Activated naive CD8-positive, alpha-beta T cell treated with anti-CD3 and anti-CD28 coated beads for 36 hours (primary cell): ENCODE measurements around the gene GPR37. TPM values are rescaled to one million over a fixed set of nuclear protein-coding genes. Genes with fewer than 3 reads are reported as not detected.

ENCODE experiments used
- DNase-seq: peaks from one replicate; pipeline ENCODE4 v3.0.0; 2021
- H3K27ac Mint-ChIP-seq: one replicate; pipeline ENCODE4 v1.8.0; 2022; ENCODE audit warnings: mild to moderate bottlenecking, moderate library complexity, mixed read lengths
- H3K27me3 Mint-ChIP-seq: one replicate; pipeline ENCODE4 v1.8.0; 2022; ENCODE audit warnings: mild to moderate bottlenecking, mixed read lengths
- H3K36me3 Mint-ChIP-seq: one replicate; pipeline ENCODE4 v1.8.0; 2021; ENCODE audit warnings: mild to moderate bottlenecking, mixed read lengths
- H3K4me1 Mint-ChIP-seq: one replicate; pipeline ENCODE4 v1.8.0; 2021; ENCODE audit warnings: mixed read lengths
- H3K4me3 Mint-ChIP-seq: one replicate; pipeline ENCODE4 v1.8.0; 2022; ENCODE audit warnings: mild to moderate bottlenecking, moderate library complexity, mixed read lengths
- H3K9me3 Mint-ChIP-seq: one replicate; pipeline ENCODE4 v1.8.0; 2022; ENCODE audit warnings: mixed read lengths
- total RNA-seq, 2 experiments: library from RNA; stranded (reverse); gene quantifications; one replicate each; pipeline ENCODE4 v1.2.3, GENCODE V29; 2021

GPR37 gene
- total RNA-seq, 2 experiments from 2014 or later: not detected

- peaks cover 1% of the 10 kb centered on the region for H3K9me3 Mint-ChIP-seq
- no peak overlapping the region for H3K27ac Mint-ChIP-seq
- no peaks in the 10 kb centered on the region for H3K36me3 Mint-ChIP-seq
- peak; percentile 24 for DNase-seq
- peaks cover 72% of the 10 kb centered on the region for H3K27me3 Mint-ChIP-seq
- H3K4me1 Mint-ChIP-seq: peaks cover 11% of the 10 kb centered on the region
- H3K4me3 Mint-ChIP-seq: peak overlapping the region; percentile 69
Observed at GRCh38 chr7:124764847-124765400, 668 bp downstream of the GPR37 start.

DNA sequence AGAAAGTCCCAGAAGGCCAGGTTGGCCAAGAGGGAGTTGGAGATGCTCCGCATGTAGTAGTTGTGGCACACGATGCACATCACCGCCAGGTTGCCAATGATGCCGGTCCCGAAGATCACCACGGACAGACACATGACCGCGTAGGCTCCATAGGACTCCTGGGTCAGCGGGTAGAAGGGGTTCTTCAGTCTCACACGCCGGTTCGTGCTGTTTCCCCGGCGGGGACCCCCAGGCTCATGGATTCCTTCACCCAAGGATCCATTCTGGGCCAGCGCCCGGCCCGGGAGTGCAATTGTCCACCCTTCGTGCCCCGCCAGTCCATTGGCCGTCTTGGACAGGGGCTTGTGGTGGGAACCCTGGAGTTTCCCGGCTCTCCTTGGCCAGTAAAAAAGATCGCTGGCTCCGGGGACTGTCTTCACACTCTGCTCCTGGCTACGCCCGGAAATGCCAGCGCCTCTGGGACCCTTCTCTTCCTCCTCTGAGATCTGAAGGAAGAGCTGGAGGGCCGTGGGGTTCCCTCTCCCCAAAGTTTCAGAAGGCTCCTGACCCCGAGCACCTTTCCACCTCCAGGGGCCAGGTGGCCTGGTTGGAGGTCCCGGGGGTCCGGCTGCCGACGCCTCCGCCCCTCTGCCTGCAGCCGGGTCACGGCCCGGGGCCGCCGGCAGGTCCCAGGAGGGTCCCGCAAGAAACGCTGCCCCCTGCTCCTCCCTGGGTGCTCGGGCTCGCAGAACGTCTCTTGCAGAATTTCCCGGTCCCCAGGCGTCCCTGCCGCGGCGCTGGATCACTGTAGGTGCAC lies 1.3 kb downstream of the GPR37 start:
- no peak for DNase-seq
- H3K27ac Mint-ChIP-seq: no peak overlapping the region
- H3K27me3 Mint-ChIP-seq: peaks cover 79% of the 10 kb centered on the region
- no peaks in the 10 kb centered on the region for H3K36me3 Mint-ChIP-seq
- peak overlapping the region; percentile 69 for H3K4me3 Mint-ChIP-seq
- H3K4me1 Mint-ChIP-seq: peaks cover 11% of the 10 kb centered on the region
- H3K9me3 Mint-ChIP-seq: peaks cover 1% of the 10 kb centered on the region

- Mint-ChIP-seq H3K36me3 (no peaks in the 10 kb centered on the region), H3K27me3 (peaks cover 78% of the 10 kb centered on the region), H3K9me3 (peaks cover 1% of the 10 kb centered on the region)
Observed at GRCh38 chr7:124762611-124763143, 2.9 kb downstream of the GPR37 start.

DNA sequence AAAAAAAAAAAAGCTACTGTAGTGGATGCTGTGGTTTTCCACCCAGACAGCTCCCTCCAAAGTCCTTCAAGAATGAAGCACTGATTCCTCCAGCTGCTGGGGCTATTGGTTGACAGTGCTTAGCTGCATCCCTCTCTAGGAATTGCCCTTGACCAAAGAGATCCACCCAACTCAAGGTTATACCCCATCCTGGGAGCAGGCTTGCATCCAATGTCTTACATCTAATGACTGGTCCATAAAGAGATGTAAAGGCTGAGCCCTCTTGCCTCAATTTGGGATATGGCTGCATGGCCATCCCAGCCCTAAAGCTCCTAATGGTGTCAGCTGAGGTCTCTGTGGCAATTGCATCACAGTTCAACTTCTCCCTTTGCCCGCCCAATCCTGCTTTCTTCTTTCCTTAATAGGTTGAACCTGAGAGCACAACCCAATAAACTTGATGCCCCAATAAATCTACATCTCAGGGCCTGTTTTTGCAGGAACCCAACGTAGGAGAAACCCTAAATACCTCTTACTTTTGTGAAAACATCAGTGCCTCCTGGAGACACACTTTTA lies 4.4 kb downstream of the GPR37 start:
- H3K36me3 Mint-ChIP-seq: no peaks in the 10 kb centered on the region
- no peak overlapping the region for H3K4me3 Mint-ChIP-seq
- H3K9me3 Mint-ChIP-seq: peaks cover 1% of the 10 kb centered on the region
- peaks cover 73% of the 10 kb centered on the region for H3K27me3 Mint-ChIP-seq
- H3K27ac Mint-ChIP-seq: no peak overlapping the region
- H3K4me1 Mint-ChIP-seq: peaks cover 11% of the 10 kb centered on the region
- DNase-seq: no peak

More at GRCh38 chr7:124762611-124763143, 2.9 kb downstream of the GPR37 start:
- peaks cover 11% of the 10 kb centered on the region for H3K4me1 Mint-ChIP-seq
- no peak overlapping the region for H3K27ac Mint-ChIP-seq
- no peak overlapping the region for H3K4me3 Mint-ChIP-seq
- no peak for DNase-seq

DNA sequence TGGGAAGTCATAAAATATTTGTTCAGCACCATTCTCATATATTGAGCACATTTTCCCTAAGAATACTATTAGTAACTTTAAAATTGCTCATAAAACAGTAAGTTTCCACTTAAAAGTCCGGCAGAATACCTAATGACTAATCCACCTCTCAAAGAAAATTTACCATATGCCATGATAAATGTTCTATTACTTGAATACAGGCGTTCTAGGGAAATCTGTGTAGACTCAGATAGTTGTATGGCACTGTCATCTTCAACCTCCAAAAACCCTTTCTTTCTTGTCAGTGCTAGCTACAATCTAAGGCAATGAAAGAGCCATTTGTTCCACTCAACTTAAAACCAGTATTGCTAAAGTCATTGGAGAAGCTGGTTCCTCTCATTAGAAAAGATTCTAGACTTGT lies 7.3 kb downstream of the GPR37 start:
- Mint-ChIP-seq H3K36me3 (no peaks in the 10 kb centered on the region), H3K4me1 (no peaks in the 10 kb centered on the region), H3K4me3 (no peak overlapping the region), H3K27ac (no peak overlapping the region), H3K9me3 (peaks cover 1% of the 10 kb centered on the region), H3K27me3 (peaks cover 59% of the 10 kb centered on the region)
- DNase-seq: no peak

DNA sequence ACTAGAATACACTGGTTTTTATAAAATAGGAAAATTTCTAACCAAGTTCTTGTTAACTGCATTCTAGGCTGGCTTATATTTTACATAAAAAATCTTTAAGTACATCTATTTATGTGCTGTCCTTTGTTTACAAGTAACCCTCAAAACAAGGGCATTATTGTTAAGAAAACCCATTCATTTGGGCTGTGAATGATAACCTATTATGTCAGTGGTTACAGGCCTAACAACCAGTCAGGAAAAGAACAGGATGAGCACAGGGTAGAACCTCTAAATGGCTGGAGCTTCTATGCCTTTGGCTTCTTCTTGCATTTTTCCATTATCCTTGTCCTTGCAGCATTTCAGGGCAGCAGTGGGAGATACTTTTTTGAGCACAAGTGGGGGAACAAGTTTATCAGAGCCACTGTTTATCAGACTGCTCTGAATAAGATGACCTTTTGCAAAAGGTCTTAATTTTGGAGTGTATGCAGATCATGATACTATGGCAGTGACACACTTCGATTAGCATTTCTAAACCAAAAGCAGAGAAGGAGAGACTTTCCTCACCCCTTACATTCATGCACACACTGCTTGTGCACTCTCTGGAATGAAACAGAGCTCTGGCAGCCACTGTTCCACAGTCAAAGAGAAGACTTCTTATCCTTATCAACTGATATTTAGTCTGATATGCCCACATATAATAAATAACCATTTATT lies 10.9 kb downstream of the GPR37 start:
- no peak overlapping the region for H3K4me3 Mint-ChIP-seq
- DNase-seq: no peak
- peaks cover 32% of the 10 kb centered on the region for H3K27me3 Mint-ChIP-seq

DNA sequence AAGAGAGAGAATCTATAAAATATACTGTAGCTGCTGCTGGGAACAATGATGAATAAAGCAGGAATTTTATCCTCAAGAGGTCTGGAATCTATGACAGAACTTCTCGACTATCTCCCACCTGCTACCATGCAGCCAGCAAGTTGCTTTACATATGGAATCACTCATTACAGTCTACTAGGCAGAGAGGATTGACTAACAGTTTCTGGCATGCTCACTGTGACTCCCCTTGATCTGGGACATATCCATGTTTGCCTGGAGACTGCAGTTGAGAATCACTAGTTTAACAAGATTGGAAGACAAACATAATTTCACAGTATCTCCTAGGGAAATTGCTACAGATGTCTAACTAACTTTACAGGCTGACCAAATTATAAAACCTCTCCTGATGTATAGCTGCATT lies 13.3 kb downstream of the GPR37 start:
- no peak for DNase-seq
- H3K27me3 Mint-ChIP-seq: peaks cover 25% of the 10 kb centered on the region
- no peak overlapping the region for H3K27ac Mint-ChIP-seq
- H3K36me3 Mint-ChIP-seq: no peaks in the 10 kb centered on the region
- H3K4me3 Mint-ChIP-seq: no peak overlapping the region
- no peaks in the 10 kb centered on the region for H3K4me1 Mint-ChIP-seq
- no peaks in the 10 kb centered on the region for H3K9me3 Mint-ChIP-seq

More for the DNA sequence above, 10.9 kb downstream of the GPR37 start:
- Mint-ChIP-seq H3K36me3 (no peaks in the 10 kb centered on the region), H3K9me3 (no peaks in the 10 kb centered on the region), H3K27ac (no peak overlapping the region), H3K4me1 (no peaks in the 10 kb centered on the region)

GRCh38 chr7:124751027-124751426 lies 14.6 kb downstream of the GPR37 start:
- Mint-ChIP-seq H3K36me3 (no peaks in the 10 kb centered on the region), H3K4me3 (no peak overlapping the region), H3K9me3 (no peaks in the 10 kb centered on the region), H3K27ac (no peak overlapping the region), H3K27me3 (peaks cover 18% of the 10 kb centered on the region), H3K4me1 (no peaks in the 10 kb centered on the region)
- no peak for DNase-seq

DNA sequence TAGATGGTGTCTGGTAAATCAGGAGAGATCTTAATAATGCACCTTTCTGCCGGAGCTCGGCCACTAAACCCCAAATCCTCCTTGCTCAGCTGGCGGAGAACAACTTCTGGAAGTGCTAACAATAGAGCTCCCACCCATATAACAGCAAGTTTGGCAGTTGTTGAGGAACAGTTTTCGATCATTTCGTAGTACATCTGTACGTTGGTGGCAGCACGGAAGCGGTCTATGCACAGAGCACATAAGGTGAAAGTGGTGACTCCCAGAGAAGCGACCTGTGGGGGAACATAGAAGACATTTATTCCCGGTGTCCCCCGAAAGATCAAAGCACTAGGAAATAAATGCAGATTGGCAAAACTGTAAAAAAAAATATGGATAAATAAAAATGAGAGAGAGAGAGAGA lies 18.5 kb downstream of the GPR37 start:
- no peak overlapping the region for H3K27ac Mint-ChIP-seq
- no peaks in the 10 kb centered on the region for H3K9me3 Mint-ChIP-seq
- H3K4me3 Mint-ChIP-seq: no peak overlapping the region
- H3K36me3 Mint-ChIP-seq: no peaks in the 10 kb centered on the region
- no peak for DNase-seq
- no peaks in the 10 kb centered on the region for H3K4me1 Mint-ChIP-seq
- peaks cover 6% of the 10 kb centered on the region for H3K27me3 Mint-ChIP-seq

- H3K4me1 Mint-ChIP-seq: no peaks in the 10 kb centered on the region
- no peak overlapping the region for H3K27ac Mint-ChIP-seq
- no peak overlapping the region for H3K4me3 Mint-ChIP-seq
- H3K27me3 Mint-ChIP-seq: peaks cover 5% of the 10 kb centered on the region
- DNase-seq: no peak
- no peaks in the 10 kb centered on the region for H3K36me3 Mint-ChIP-seq
- no peaks in the 10 kb centered on the region for H3K9me3 Mint-ChIP-seq
Observed at GRCh38 chr7:124738639-124739038, 27.0 kb downstream of the GPR37 start.

GRCh38 chr7:124737760-124738300 lies 27.8 kb downstream of the GPR37 start:
- H3K4me1 Mint-ChIP-seq: no peaks in the 10 kb centered on the region
- H3K27me3 Mint-ChIP-seq: peaks cover 5% of the 10 kb centered on the region
- H3K36me3 Mint-ChIP-seq: no peaks in the 10 kb centered on the region
- no peak overlapping the region for H3K27ac Mint-ChIP-seq
- H3K9me3 Mint-ChIP-seq: no peaks in the 10 kb centered on the region
- no peak for DNase-seq
- no peak overlapping the region for H3K4me3 Mint-ChIP-seq

GRCh38 chr7:124728610-124729009 lies 37.0 kb downstream of the GPR37 start:
- no peak for DNase-seq
- H3K9me3 Mint-ChIP-seq: no peaks in the 10 kb centered on the region
- no peak overlapping the region for H3K27ac Mint-ChIP-seq
- H3K4me3 Mint-ChIP-seq: no peak overlapping the region
- peaks cover 6% of the 10 kb centered on the region for H3K27me3 Mint-ChIP-seq
- H3K4me1 Mint-ChIP-seq: no peaks in the 10 kb centered on the region
- H3K36me3 Mint-ChIP-seq: no peaks in the 10 kb centered on the region

GRCh38 chr7:124724507-124725192 lies 40.9 kb downstream of the GPR37 start:
- H3K27me3 Mint-ChIP-seq: peaks cover 3% of the 10 kb centered on the region
- no peak for DNase-seq
- H3K9me3 Mint-ChIP-seq: no peaks in the 10 kb centered on the region
- H3K4me3 Mint-ChIP-seq: no peak overlapping the region
- H3K36me3 Mint-ChIP-seq: no peaks in the 10 kb centered on the region
- no peak overlapping the region for H3K27ac Mint-ChIP-seq
- no peaks in the 10 kb centered on the region for H3K4me1 Mint-ChIP-seq

DNA sequence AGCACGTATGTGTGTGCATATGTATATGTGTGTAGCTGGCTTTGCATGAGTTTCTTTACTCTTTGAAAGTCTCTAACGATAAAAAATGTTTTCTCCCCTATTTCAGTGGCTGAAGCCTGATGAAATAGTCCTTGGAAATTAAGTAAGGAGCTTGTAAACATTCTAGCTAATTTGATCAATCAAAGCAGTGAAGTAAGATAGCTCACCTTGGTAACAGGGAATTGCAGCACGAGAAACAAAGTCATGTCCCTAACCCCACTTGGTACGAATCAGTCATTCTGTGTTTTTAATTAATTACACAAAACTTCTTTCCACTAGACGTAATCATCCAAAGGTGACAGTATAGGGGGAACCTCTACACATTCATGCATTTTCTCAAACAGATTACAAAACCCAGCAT lies 41.5 kb downstream of the GPR37 start:
- peaks cover 3% of the 10 kb centered on the region for H3K27me3 Mint-ChIP-seq
- H3K4me1 Mint-ChIP-seq: no peaks in the 10 kb centered on the region
- H3K36me3 Mint-ChIP-seq: no peaks in the 10 kb centered on the region
- no peak overlapping the region for H3K27ac Mint-ChIP-seq
- no peak for DNase-seq
- H3K4me3 Mint-ChIP-seq: no peak overlapping the region
- H3K9me3 Mint-ChIP-seq: no peaks in the 10 kb centered on the region
